A549 (cell line): ENCODE data around the gene CCDC146. TPM values are rescaled to one million over a fixed set of nuclear protein-coding genes. Genes with fewer than 3 reads are reported as not detected.

ENCODE experiments used
- ATAC-seq, 2 experiments: fragments of 200-7000 bp in 1 of 2; fragments of >200 bp in 1 of 2; cut with Nextera tagmentation in 1 of 2; cut with Tn5 transposase in 1 of 2; 3 replicates each; pipeline versions ENCODE4 v1.8.0 to v1.9.1; 2018 to 2020; ENCODE audit warnings: mild to moderate bottlenecking in 1 of 2, moderate library complexity in 1 of 2
- CTCF ChIA-PET: fragments of 300-600 bp; sonication (Branson Sonifier 250); formaldehyde crosslinking; extraction: SDS; loops from one replicate; lab custom pipeline; 2021; ENCODE audit warnings: antibody characterized with exemption, inconsistent platforms; lab: Yijun Ruan, JAX
- POLR2A ChIA-PET: fragments of 350-600 bp; formaldehyde crosslinking; extraction: SDS; loops from one replicate; lab custom pipeline; 2021; ENCODE audit warnings: antibody characterized with exemption, inconsistent platforms; lab: Yijun Ruan, JAX
- DNase-seq, 2 experiments: peaks; one replicate each; pipeline versions ENCODE4 v3.0.0 to v3.0.0-alpha.2; 2011 to 2016; ENCODE audit warnings: low read depth in 1 of 2, low spot score in 1 of 2
- FAIRE-seq: peaks from 2 replicates; lab custom pipeline; 2011; peaks lifted over from hg19 to GRCh38; lab: Jason Lieb, UNC
- H3K27ac ChIP-seq, 2 experiments: fragments of >200 bp; sonication (Bioruptor Twin); formaldehyde crosslinking; 3 replicates each; pipeline ENCODE4 v1.5.1; 2016 to 2017
- H3K4me1 ChIP-seq: fragments of >200 bp; sonication (Bioruptor Twin); formaldehyde crosslinking; 3 replicates; pipeline ENCODE4 v1.6.1; 2016
- H3K4me2 ChIP-seq: fragments of >200 bp; sonication (Bioruptor Twin); formaldehyde crosslinking; 3 replicates; pipeline ENCODE4 v1.6.1; 2016
- H3K4me3 ChIP-seq: fragments of >200 bp; sonication (Bioruptor Twin); formaldehyde crosslinking; 3 replicates; pipeline ENCODE4 v1.5.1; 2016
- H3K9me3 ChIP-seq: fragments of >200 bp; sonication (Bioruptor Twin); formaldehyde crosslinking; 3 replicates; pipeline ENCODE4 v1.6.1; 2016
- ATOH8 ChIP-seq: fragments of 250-450 bp; sonication (Bioruptor Pico); IDR thresholded peaks from 2 replicates; pipeline ENCODE4 v1.5.0; 2020; ENCODE audit warnings: low read depth, mild to moderate bottlenecking, moderate library complexity
- CBX2 ChIP-seq: fragments of 200-600 bp; sonication (generic); IDR thresholded peaks from 2 replicates; pipeline ENCODE4 v1.6.1; 2016; ENCODE audit warnings: low read depth, mild to moderate bottlenecking, borderline replicate concordance
- CEBPB ChIP-seq, 2 experiments: fragments of >200 bp in 1 of 2; sonication (Bioruptor Twin) in 1 of 2; formaldehyde crosslinking in 1 of 2; IDR thresholded peaks; 2 replicates each; pipeline ENCODE4 v1.6.1; 2012 to 2016
- CHD4 ChIP-seq: fragments of 200-600 bp; sonication (generic); IDR thresholded peaks from 2 replicates; pipeline ENCODE4 v1.6.1; 2016; ENCODE audit warnings: antibody characterized with exemption, mild to moderate bottlenecking, borderline replicate concordance
- CTCF ChIP-seq: fragments of >200 bp; sonication (Bioruptor Twin); formaldehyde crosslinking; IDR thresholded peaks from 3 replicates; pipeline ENCODE4 v1.5.1; 2016
- ELK1 ChIP-seq: fragments of 150-350 bp; IDR thresholded peaks from 2 replicates; pipeline ENCODE4 v1.6.1; 2014; ENCODE audit warnings: low read depth, mild to moderate bottlenecking, low read length
- FOSL2 ChIP-seq, 2 experiments: fragments of 450-650 bp in 1 of 2; fragments of >200 bp in 1 of 2; sonication (Bioruptor Twin) in 1 of 2; formaldehyde crosslinking; IDR thresholded peaks; 2 replicates each; pipeline versions ENCODE4 v1.5.0 to v1.6.1; 2016 to 2020; ENCODE audit warnings: mild to moderate bottlenecking in 1 of 2, moderate library complexity in 1 of 2
- FOXS1 ChIP-seq: fragments of 250-450 bp; sonication (Bioruptor Pico); IDR thresholded peaks from 2 replicates; pipeline ENCODE4 v1.5.0; 2020; ENCODE audit warnings: mild to moderate bottlenecking, moderate library complexity
- GATA3 ChIP-seq: IDR thresholded peaks from 2 replicates; pipeline ENCODE4 v1.6.1; 2012; ENCODE audit warnings: borderline replicate concordance
- HOXB5 ChIP-seq: fragments of 250-450 bp; sonication (Bioruptor Pico); IDR thresholded peaks from 2 replicates; pipeline ENCODE4 v1.5.0; 2020; ENCODE audit warnings: mild to moderate bottlenecking, moderate library complexity
- JUNB ChIP-seq: fragments of >200 bp; sonication (Bioruptor Twin); formaldehyde crosslinking; IDR thresholded peaks from 2 replicates; pipeline ENCODE4 v1.6.1; 2016
- MAX ChIP-seq: IDR thresholded peaks from 2 replicates; pipeline ENCODE4 v1.6.1; 2012
- MAZ ChIP-seq: fragments of 150-350 bp; IDR thresholded peaks from 2 replicates; pipeline ENCODE4 v1.6.1; 2014; ENCODE audit warnings: antibody characterized with exemption, low read depth, low read length, borderline replicate concordance
- NPAS2 ChIP-seq: fragments of 250-450 bp; sonication (Bioruptor Pico); IDR thresholded peaks from 2 replicates; pipeline ENCODE4 v1.8.0; 2022; ENCODE audit warnings: mild to moderate bottlenecking, moderate library complexity, borderline replicate concordance
- POLR2A ChIP-seq: IDR thresholded peaks from 2 replicates; pipeline ENCODE4 v1.6.1; 2012; ENCODE audit warnings: mild to moderate bottlenecking, low read length
- POLR2AphosphoS2 ChIP-seq: conservative IDR thresholded peaks from 2 replicates; pipeline ENCODE4 v1.6.1; 2012; ENCODE audit warnings: low read length, improper control_type of control experiment, inconsistent platforms
- RAD21 ChIP-seq, 2 experiments: fragments of >200 bp in 1 of 2; sonication (Bioruptor Twin) in 1 of 2; formaldehyde crosslinking in 1 of 2; IDR thresholded peaks in 1 of 2; conservative IDR thresholded peaks in 1 of 2; 2 replicates in 1 of 2; 3 replicates in 1 of 2; pipeline ENCODE4 v1.6.1; 2012 to 2018; ENCODE audit warnings: inconsistent platforms in 1 of 2
- REST ChIP-seq: fragments of 200-600 bp; sonication (generic); IDR thresholded peaks from 2 replicates; pipeline ENCODE4 v1.6.1; 2016; ENCODE audit warnings: antibody characterized with exemption, mild to moderate bottlenecking, moderate library complexity
- RFX5 ChIP-seq: fragments of 450-650 bp; IDR thresholded peaks from 2 replicates; pipeline ENCODE4 v1.7.1; 2014; ENCODE audit warnings: antibody characterized with exemption, mild to moderate bottlenecking, moderate library complexity
- SMC3 ChIP-seq: fragments of >200 bp; sonication (Bioruptor Twin); formaldehyde crosslinking; IDR thresholded peaks from 3 replicates; pipeline ENCODE4 v1.6.1; 2018; ENCODE audit warnings: inconsistent platforms
- ZSCAN20 ChIP-seq: fragments of 250-450 bp; sonication (Bioruptor Pico); IDR thresholded peaks from 2 replicates; pipeline ENCODE4 v1.8.0; 2022; ENCODE audit warnings: mild to moderate bottlenecking, moderate library complexity
- WGBS: methylation state at CpG from one replicate; pipeline ENCODE4 v1.1.6; 2017; ENCODE audit errors: missing lambda C conversion rate; 5-methylcytosine and 5-hydroxymethylcytosine counted together
- polyA plus RNA-seq, 4 experiments: library from polyadenylated mRNA; depleted of rRNA in 3 of 4; stranded (reverse); fragments of >200 nt; fragmentation: RNase III in 1 of 4; extraction: RNeasy Plus Mini Kit Qiagen cat#74134 plus additional on column Dnase treatment in 1 of 4; gene quantifications; 2 replicates in 3 of 4; 3 replicates in 1 of 4; pipeline ENCODE4 v1.2.3, GENCODE V29; 2011 to 2017

Gene CCDC146
- polyA plus RNA-seq, 2 of the 4 experiments (the other 2 are of a cell fraction), result 1.4 to 3.4 TPM

DNA sequence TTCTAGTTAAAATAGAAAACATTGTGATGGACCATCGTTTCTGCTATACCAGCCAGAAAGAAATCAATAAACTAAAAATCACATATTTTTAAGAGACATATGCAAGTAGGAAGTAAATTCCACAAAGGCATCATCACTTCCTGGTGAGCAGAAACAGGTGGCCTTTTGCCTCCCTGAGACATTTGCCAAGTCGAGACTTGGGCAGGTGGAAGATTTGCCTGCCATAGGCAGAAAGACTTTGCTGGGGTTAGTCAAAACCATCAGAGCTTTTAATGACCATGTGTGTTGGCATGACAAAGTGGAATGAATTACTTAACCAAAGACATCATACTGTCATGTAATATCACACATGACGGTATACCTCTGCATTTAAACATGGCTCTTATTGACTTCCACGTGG is 143.3 kb downstream of the CCDC146 start:
- ChIA-PET POLR2A (no interaction called here), CTCF (interaction anchor here (0.9 to 1.0 kb wide), 2 partner anchors 63 to 66 kb away, joined by 3 read pairs; no protein-coding TSS in a partner anchor)
- 66% methylated on average over 4 of the region's 4 CpGs for WGBS
- ATAC-seq (no peak), FAIRE-seq (no peak), DNase-seq (no peak)
- Histone ChIP-seq H3K9me3 (no peaks in the 10 kb centered on the region), H3K4me3 (no peak overlapping the region), H3K4me1 (no peaks in the 10 kb centered on the region), H3K4me2 (no peak overlapping the region), H3K27ac (no peak overlapping the region)
- TF ChIP-seq CTCF (no peak), MAX (no peak), REST (no peak), ATOH8 (no peak), CHD4 (no peak), NPAS2 (CRISPR knock-in tag) (no peak), JUNB (no peak), ELK1 (no peak), RAD21 (conservative IDR thresholded peaks at IDR 0.05 in 1 of 2, IDR thresholded peaks at IDR 0.05 in 1 of 2) (no peak), CBX2 (no peak), POLR2A (no peak)

DNA sequence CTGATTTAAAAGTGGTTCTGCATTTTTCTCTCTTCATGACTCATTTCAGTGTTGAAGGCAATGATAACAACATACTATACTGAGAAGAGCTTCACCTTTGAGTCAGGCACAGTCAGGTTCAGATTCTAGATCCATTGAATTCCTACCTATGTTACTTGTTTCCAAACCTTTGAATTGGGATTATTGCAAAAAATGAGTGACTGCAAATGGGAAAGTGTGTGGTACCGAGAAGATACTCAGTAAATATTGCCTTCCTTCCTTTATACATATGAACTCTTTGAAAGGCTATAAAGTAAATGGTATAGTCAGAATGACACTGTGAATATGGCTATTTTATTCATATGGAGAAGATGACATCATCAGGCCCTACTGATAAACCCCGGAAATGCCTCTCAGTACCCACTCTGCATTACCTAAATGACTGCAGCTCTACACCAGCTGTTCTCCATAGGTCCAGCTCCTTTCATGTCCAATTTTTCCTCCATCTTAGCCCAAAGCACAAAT is 143.9 kb downstream of the CCDC146 start:
- no peaks in the 10 kb centered on the region for H3K9me3 ChIP-seq
- POLR2A ChIA-PET, result no interaction called here
- no peak for FAIRE-seq
- H3K4me2 ChIP-seq, result no peak overlapping the region
- no peak overlapping the region for H3K27ac ChIP-seq
- no peak for DNase-seq
- CTCF ChIA-PET, result interaction anchor here (0.9 to 1.2 kb wide), 2 partner anchors 19 to 62 kb away, joined by 3 read pairs; no protein-coding TSS in a partner anchor
- ATAC-seq, result no peak
- H3K4me3 ChIP-seq, result no peak overlapping the region
- 63% methylated on average over 2 of the region's 2 CpGs for WGBS
- H3K4me1 ChIP-seq, result no peaks in the 10 kb centered on the region
- no peak for TF ChIP-seq ELK1
- TF ChIP-seq HOXB5 (CRISPR knock-in tag), result no peak
- TF ChIP-seq SMC3, result no peak
- no peak for TF ChIP-seq POLR2AphosphoS2
- TF ChIP-seq GATA3, result no peak
- TF ChIP-seq MAZ, result no peak
- TF ChIP-seq CEBPB (IDR thresholded peaks at IDR 0.05), result no peak
- no peak for TF ChIP-seq CTCF
- no peak for TF ChIP-seq RFX5
- TF ChIP-seq FOXS1 (CRISPR knock-in tag), result no peak
- TF ChIP-seq JUNB, result no peak
- TF ChIP-seq FOSL2 (IDR thresholded peaks at IDR 0.05), result no peak
- TF ChIP-seq FOSL2 (CRISPR knock-in tag; IDR thresholded peaks at IDR 0.05), result no peak
- TF ChIP-seq ZSCAN20 (CRISPR knock-in tag), result no peak
